AG09309 (cell line): ENCODE measurements around the gene MTUS2.
"Not testable (repeated sequence)": the region's sequence is repeated elsewhere in the genome, so short reads cannot be mapped to it uniquely, and the experiment has no call there.

Experiments used
- DNase-seq: peaks from one replicate; pipeline ENCODE4 v3.0.0-alpha.2; 2010; ENCODE audit warnings: low read depth
- H3K4me3 ChIP-seq: 2 replicates; pipeline ENCODE4 v1.5.1; 2011; ENCODE audit warnings: mild to moderate bottlenecking, low read depth, low read length, moderate library complexity; ENCODE audit not compliant: control insufficient read depth
- TF ChIP-seq, protein P1 (sequence below): IDR thresholded peaks from 2 replicates; pipeline ENCODE4 v1.5.1; 2011; ENCODE audit warnings: mild to moderate bottlenecking, low read depth, low read length, inconsistent platforms; ENCODE audit not compliant: insufficient read depth, control insufficient read depth; ENCODE audit errors: missing control alignments

Gene MTUS2

DNA sequence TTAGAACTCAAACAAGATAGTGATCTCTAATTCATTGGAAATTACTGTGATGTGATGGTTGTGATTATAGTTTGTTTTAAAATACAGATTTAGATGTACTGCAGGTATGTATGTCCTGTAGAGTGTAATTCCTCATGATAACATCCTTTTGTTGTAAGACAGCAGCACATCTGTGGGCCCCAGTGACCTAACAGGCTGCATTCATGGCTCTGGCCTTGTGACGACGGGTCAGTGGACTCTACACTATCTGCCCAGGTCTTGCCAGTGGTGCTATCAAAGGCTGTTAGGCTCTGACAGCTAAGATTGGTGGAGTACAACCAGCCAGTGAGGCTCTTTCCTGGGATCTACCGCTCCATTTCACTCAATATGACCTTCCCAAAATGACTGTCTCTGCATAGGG lies 158.4 kb downstream of the MTUS2 start:
- H3K4me3 ChIP-seq, result no peak overlapping the region
- no peak for DNase-seq
- TF ChIP-seq, protein P1, sequence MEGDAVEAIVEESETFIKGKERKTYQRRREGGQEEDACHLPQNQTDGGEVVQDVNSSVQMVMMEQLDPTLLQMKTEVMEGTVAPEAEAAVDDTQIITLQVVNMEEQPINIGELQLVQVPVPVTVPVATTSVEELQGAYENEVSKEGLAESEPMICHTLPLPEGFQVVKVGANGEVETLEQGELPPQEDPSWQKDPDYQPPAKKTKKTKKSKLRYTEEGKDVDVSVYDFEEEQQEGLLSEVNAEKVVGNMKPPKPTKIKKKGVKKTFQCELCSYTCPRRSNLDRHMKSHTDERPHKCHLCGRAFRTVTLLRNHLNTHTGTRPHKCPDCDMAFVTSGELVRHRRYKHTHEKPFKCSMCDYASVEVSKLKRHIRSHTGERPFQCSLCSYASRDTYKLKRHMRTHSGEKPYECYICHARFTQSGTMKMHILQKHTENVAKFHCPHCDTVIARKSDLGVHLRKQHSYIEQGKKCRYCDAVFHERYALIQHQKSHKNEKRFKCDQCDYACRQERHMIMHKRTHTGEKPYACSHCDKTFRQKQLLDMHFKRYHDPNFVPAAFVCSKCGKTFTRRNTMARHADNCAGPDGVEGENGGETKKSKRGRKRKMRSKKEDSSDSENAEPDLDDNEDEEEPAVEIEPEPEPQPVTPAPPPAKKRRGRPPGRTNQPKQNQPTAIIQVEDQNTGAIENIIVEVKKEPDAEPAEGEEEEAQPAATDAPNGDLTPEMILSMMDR, result no peak

DNA sequence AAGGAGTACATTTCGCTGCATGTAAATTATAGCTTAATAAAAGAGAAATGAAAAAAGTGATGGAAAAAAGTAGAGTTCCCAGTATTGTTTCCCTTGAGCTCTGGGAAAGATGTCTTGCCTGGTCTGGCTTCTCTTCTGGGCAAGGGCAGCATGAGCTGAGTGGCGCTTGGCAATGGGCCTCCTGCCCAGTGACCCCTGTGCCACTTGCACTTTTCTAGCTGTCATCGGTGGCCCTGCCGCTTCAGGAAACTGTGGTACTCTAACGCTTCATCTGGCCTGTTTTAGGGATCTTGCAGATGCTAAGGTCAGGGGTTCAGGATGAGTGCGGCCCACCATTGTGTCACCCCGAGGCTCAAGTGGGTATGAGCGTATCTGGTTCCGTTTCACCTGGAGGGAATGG lies 161.4 kb downstream of the MTUS2 start:
- DNase-seq, result no peak
- TF ChIP-seq, protein P1, result no peak
- H3K4me3 ChIP-seq, result no peak overlapping the region

DNA sequence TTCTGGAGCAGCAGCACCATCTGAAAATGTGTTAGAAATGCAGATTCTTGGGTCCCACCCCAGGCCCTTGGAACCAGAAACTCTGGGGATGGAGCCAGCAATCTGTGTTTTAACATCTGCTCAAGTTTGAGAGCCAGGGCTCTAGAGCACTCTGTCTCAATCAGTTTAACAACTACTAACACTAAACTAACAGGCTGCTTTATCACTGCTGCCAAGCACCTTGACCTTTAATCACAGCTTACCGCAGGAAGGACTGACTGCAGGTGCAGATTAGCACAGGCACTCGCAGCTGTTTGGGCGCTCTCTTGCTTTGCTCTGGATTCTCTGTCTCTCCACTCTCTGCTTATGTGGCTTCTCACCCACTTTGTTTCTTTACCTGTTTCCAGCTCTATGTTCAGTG lies 163.5 kb downstream of the MTUS2 start:
- TF ChIP-seq, protein P1, result no peak
- no peak overlapping the region for H3K4me3 ChIP-seq
- no peak for DNase-seq

DNA sequence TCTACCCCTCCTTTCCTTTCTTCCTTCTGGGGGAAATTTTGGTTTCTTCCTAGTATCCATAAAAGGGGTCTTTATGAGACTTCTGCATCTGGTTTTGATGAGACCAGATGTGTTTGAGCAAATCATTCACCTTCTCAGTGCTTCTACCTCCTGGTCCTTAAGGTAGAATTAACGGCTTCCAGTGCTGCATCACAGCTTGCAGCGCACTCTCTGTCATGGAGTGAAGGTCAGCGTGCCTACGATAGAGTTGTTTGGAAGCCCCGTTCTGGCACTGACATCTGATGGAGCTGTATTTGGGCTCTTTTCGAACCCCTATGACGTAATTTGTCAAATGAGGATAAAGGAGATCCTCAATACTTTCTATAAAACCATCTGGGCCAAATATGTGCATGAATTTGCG lies 164.2 kb downstream of the MTUS2 start:
- no peak overlapping the region for H3K4me3 ChIP-seq
- no peak for DNase-seq
- TF ChIP-seq, protein P1, result no peak

DNA sequence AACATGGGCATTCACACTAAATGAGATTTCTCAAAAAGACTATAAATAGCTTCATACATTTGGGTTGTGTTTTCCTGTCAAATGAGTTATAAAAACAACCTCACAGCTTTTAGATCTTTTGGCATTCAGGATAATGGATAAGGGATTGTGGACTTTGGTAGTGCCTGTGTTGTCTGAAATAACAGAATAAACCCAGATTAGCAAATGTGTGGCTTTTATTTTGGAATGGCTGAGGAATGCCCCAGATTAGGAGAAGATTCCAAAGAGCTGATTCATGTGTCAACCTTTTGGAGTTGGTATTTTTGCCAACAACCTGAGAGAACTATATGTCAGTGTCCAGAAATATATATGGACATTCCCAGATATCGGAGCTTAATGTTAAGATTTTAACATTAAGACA lies 164.7 kb downstream of the MTUS2 start:
- DNase-seq, result no peak
- TF ChIP-seq, protein P1, result no peak
- no peak overlapping the region for H3K4me3 ChIP-seq

DNA sequence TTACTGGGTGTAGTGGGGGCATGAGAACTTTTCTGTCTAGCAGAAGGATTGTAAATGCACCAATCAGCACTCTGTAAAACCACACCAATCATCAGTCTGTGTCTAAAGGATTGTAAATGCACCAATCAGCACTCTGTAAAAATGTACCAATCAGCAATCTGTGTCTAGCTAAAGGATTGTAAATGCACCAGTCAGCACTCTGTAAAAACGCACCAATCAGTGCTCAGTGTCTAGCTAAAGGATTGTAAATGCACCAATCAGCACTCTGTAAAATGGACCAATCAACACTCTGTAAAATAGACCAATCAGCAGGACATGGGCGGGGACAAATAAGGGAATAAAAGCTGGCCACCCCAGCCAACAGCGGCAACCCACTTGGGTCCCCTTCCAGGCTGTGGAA lies 170.2 kb downstream of the MTUS2 start:
- not testable (repeated sequence) for H3K4me3 ChIP-seq, DNase-seq

DNA sequence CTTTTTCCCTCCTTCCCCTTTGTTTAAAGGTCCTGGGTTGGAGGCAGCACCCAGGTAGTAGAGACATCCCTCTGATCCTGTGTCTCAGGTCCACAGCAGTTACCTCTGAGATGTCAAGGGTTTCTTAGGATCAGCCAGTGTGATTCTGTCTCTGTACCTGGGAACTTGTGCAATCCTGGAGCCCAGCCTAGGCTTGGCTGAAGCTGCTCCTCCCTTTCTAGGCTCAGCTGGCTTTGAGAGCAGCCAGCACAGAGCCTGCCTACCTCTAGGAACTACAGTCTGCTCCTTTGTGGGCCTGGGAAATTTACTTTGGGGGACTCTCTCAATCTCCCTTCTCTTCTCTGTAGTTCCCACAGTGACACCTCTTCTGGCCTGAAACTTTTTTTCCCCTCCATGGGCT lies 171.6 kb downstream of the MTUS2 start:
- no peak overlapping the region for H3K4me3 ChIP-seq
- TF ChIP-seq, protein P1, result no peak
- DNase-seq, result no peak

DNA sequence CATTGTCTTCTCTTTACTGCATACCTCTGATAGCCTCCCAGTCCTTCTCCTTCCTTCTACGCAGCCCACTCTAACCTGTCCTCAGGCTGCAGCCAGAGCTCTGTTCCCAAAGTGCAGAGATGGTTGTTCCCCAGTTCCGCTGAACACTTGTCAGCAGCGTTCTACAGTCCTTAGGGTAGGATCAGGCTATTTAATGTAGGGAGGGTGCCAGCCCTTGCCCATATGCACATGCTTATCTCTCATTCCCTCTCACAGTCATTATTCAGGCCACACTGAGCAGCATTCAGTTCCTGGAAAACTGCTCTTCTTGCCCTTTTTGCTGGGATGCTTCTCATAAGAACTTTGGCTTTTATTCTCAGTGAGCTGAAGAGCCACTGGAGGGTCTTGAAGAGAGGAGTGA lies 180.7 kb downstream of the MTUS2 start:
- TF ChIP-seq, protein P1, result no peak

More for the DNA sequence above, 180.7 kb downstream of the MTUS2 start:
- DNase-seq, result no peak
- H3K4me3 ChIP-seq, result no peak overlapping the region
